ENCODE measurements around the gene ITGA11. TPM values are rescaled to one million over a fixed set of nuclear protein-coding genes. Genes with fewer than 3 reads are reported as not detected.

ITGA11 gene
- total RNA-seq, 1 donor from 2014 or later: 0.53 TPM

DNA sequence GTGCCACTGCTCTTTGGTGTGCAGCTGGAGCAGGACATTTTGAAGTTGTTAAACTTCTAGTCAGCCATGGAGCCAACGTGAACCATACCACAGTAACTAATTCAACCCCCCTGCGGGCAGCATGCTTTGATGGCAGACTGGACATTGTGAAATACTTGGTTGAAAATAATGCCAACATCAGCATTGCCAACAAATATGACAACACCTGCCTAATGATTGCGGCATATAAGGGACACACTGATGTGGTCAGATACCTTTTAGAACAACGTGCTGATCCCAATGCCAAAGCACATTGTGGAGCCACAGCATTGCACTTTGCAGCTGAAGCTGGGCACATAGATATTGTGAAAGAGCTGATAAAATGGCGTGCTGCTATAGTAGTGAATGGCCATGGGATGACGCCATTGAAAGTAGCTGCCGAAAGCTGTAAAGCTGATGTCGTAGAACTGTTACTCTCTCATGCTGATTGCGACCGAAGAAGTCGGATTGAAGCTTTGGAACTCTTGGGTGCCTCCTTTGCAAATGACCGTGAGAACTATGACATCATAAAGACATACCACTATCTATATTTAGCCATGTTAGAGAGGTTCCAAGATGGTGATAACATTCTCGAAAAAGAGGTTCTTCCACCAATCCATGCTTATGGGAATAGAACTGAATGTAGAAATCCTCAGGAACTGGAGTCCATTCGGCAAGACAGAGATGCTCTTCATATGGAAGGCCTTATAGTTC is 142.2 kb downstream of the ITGA11 start:
- no peaks in the 10 kb centered on the region for H3K27me3 ChIP-seq (ENCODE audit: control insufficient read depth, insufficient read depth, low read length)
- FAIRE-seq (peak; percentile 7), DNase-seq (ENCODE audit: low read depth) (no peak)
- H3K36me3 ChIP-seq (ENCODE audit: control insufficient read depth, insufficient read depth, low read length): peaks cover 11% of the 10 kb centered on the region
- TF ChIP-seq, protein P1, sequence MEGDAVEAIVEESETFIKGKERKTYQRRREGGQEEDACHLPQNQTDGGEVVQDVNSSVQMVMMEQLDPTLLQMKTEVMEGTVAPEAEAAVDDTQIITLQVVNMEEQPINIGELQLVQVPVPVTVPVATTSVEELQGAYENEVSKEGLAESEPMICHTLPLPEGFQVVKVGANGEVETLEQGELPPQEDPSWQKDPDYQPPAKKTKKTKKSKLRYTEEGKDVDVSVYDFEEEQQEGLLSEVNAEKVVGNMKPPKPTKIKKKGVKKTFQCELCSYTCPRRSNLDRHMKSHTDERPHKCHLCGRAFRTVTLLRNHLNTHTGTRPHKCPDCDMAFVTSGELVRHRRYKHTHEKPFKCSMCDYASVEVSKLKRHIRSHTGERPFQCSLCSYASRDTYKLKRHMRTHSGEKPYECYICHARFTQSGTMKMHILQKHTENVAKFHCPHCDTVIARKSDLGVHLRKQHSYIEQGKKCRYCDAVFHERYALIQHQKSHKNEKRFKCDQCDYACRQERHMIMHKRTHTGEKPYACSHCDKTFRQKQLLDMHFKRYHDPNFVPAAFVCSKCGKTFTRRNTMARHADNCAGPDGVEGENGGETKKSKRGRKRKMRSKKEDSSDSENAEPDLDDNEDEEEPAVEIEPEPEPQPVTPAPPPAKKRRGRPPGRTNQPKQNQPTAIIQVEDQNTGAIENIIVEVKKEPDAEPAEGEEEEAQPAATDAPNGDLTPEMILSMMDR (IDR thresholded peaks at IDR 0.05; ENCODE audit: insufficient read depth, low read length, severe bottlenecking): no peak
- no peak overlapping the region for H3K4me3 ChIP-seq (ENCODE audit: low read depth, low read length)

- no peaks in the 10 kb centered on the region for H3K27me3 ChIP-seq (ENCODE audit: control insufficient read depth, insufficient read depth, low read length)
- TF ChIP-seq, protein P1 (IDR thresholded peaks at IDR 0.05; ENCODE audit: insufficient read depth, low read length, severe bottlenecking): no peak
- no peak overlapping the region for H3K4me3 ChIP-seq (ENCODE audit: low read depth, low read length)
- DNase-seq (ENCODE audit: low read depth): no peak
- no peak for FAIRE-seq
- peaks cover 13% of the 10 kb centered on the region for H3K36me3 ChIP-seq (ENCODE audit: control insufficient read depth, insufficient read depth, low read length)
Observed at GRCh38 chr15:68289057-68289456, 142.9 kb downstream of the ITGA11 start.

GRCh38 chr15:68286256-68286655 is 145.7 kb downstream of the ITGA11 start:
- no peak for FAIRE-seq
- Histone ChIP-seq H3K36me3 (ENCODE audit: control insufficient read depth, insufficient read depth, low read length) (peaks cover 14% of the 10 kb centered on the region), H3K4me3 (ENCODE audit: low read depth, low read length) (no peak overlapping the region), H3K27me3 (ENCODE audit: control insufficient read depth, insufficient read depth, low read length) (no peaks in the 10 kb centered on the region)
- TF ChIP-seq, protein P1 (IDR thresholded peaks at IDR 0.05; ENCODE audit: insufficient read depth, low read length, severe bottlenecking): no peak
- no peak for DNase-seq (ENCODE audit: low read depth)

DNA sequence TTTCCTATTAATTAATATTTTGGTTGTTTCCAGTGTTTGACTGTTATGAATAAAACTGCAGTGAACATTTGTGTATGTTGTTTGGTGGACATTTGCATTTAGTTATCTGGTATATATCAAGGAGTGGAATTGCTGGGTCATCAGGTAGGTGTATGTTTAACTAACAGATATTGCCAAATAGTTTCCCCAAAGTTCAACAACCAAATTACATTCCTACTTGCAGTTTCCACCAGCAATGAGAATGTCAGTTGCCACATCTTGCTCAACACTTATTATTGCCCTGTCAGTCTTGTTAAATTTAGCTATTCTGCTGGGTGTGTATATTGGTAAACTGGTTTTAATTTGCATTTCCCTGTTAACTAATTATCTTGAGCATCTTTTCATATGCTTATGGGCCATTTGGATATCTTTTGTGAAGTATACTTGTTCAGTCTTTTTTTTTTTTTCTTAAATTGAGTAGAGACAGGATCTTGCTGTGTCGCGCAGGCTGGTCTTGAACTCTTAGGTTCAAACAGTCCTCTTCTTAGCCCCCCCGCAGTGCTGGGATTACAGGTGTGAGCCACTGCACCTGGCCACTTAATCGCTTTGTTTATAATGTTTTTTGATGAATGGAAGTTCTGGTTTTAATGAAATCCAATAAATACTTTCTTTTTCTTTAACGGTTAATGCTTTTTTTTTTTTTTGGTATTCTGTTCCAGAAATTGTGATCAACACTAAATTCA is 146.5 kb downstream of the ITGA11 start:
- TF ChIP-seq, protein P1 (IDR thresholded peaks at IDR 0.05; ENCODE audit: insufficient read depth, low read length, severe bottlenecking): no peak
- FAIRE-seq (no peak), DNase-seq (ENCODE audit: low read depth) (peak; percentile 44)
- H3K27me3 ChIP-seq (ENCODE audit: control insufficient read depth, insufficient read depth, low read length): no peaks in the 10 kb centered on the region
- H3K4me3 ChIP-seq (ENCODE audit: low read depth, low read length): no peak overlapping the region
- peaks cover 8% of the 10 kb centered on the region for H3K36me3 ChIP-seq (ENCODE audit: control insufficient read depth, insufficient read depth, low read length)

- no peak overlapping the region for H3K4me3 ChIP-seq (ENCODE audit: low read depth, low read length)
- FAIRE-seq: no peak
- TF ChIP-seq, protein P1 (IDR thresholded peaks at IDR 0.05; ENCODE audit: insufficient read depth, low read length, severe bottlenecking): no peak
Observed at GRCh38 chr15:68284616-68285258, 147.2 kb downstream of the ITGA11 start.

More at GRCh38 chr15:68284616-68285258, 147.2 kb downstream of the ITGA11 start:
- DNase-seq (ENCODE audit: low read depth): no peak
- H3K36me3 ChIP-seq (ENCODE audit: control insufficient read depth, insufficient read depth, low read length): peaks cover 8% of the 10 kb centered on the region
- no peaks in the 10 kb centered on the region for H3K27me3 ChIP-seq (ENCODE audit: control insufficient read depth, insufficient read depth, low read length)
